Lung microvascular endothelial cell (primary cell): ENCODE results near the gene KIF18B. TPM values are rescaled to one million over a fixed set of nuclear protein-coding genes. Genes with fewer than 3 reads are reported as not detected.
"Not testable (repeated sequence)": the region's sequence is repeated elsewhere in the genome, so short reads cannot be mapped to it uniquely, and the experiment has no call there.

Source experiments
- DNase-seq, 2 donors: peaks; one replicate each; pipeline versions ENCODE4 v3.0.0 to v3.0.0-alpha.2; 2010; ENCODE audit warnings: low read depth in 2 of 2
- total RNA-seq: library from RNA; depleted of rRNA; stranded (reverse); fragments of >200 nt; gene quantifications from 2 replicates; pipeline ENCODE4 v1.2.1, GENCODE V29; 2014

Gene KIF18B
- total RNA-seq, 1 donor from 2014 or later = 0.60 TPM

- DNase-seq = no peak
Measured at GRCh38 chr17:44969144-44969780, 21.7 kb upstream of the KIF18B start.

GRCh38 chr17:44968225-44969143, 20.9 kb upstream of the KIF18B start, which contains the start of gene C1QL1:
C1QL1 (minus strand) TSS chr17:44968303; CDS start chr17:44968048, 255 bp downstream.
- DNase-seq = peak; percentile 70 to 89

DNA sequence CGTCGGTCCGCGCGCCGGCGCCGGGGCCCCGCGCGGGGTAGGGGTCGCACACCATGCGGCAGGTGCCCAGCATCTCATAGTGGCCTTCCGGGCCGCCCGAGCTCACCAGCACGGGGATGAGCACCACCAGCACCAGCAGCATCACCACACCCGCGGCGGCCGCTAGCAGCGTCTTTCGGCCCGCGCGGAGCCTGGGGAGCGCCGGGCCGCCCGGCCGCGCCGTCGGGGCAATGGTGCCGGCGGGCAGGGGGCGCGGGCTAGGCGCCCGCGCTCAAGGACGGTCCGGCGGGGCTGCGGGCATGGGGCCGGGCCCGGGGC, 20.3 kb upstream of the KIF18B start:
- no peak for DNase-seq

- DNase-seq = no peak
Measured at GRCh38 chr17:44967026-44967906, 19.7 kb upstream of the KIF18B start.

DNA sequence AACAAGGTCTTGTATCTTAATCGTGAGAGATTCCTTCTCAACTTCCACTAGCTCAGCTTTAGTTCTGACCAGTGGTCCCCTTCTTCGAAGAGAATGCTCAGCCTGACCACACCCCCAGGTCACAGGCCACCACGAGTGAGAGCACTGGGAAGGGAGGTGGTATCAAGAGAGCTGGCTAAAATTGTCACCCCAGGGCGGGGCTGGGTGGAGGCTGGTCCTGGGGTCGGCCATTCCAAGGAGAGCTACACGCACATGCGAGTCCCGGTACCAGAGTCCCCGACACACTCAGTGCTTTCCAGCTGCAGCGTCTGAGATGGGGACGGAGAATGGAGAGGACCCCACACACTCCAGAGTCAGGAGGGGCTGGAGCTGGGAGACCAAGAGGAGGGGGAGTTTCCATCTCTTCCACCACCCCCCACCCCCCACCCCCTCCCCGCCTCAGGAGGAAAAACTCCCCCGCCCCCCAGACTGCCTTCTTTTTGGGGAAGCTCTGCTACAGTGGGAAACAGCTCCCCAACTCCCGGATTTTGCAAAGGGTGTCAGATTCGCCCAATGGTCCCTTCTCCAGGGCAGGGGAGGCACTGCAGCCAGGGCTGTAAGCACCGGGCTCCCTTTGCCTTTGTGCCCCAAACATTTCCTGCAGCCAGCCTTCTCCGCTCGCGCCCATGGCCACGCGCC, 18.9 kb upstream of the KIF18B start:
- DNase-seq = no peak

DNA sequence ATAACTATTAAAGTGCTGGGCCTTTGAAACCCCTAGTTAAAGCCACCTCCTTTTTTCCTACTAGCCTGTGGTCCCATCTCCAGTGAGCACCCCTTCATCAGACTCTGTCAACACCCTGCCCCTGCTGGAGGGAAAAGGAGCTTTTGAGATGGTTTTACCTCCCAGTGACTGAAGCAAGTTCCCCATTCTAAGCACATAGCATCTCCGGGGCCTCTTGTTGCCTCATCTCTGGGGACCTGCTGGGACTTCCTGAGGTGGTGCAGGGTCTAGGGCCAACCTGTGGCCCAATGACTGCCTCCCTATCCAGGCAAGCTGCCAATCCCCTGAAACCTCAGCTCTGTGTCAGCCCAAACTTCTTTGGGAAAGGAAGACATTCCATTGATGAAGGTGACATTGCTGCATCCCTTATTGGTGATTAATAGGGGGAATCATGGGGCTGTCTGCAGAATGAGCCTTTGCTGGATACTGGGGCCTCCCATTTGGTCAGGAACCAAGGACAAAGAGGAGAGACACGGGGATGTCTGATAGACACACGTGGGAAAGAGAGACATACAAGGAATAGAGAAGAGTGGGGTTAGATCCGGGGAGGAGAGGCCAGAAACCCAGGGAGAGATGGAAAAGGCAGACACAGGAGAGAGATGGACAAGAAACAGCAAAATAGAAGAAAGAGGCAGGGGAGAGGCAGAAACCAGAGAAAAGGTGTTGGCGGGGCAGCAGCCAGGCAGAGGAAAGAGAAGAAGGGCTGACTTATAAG, 18.1 kb upstream of the KIF18B start:
- no peak for DNase-seq

DNA sequence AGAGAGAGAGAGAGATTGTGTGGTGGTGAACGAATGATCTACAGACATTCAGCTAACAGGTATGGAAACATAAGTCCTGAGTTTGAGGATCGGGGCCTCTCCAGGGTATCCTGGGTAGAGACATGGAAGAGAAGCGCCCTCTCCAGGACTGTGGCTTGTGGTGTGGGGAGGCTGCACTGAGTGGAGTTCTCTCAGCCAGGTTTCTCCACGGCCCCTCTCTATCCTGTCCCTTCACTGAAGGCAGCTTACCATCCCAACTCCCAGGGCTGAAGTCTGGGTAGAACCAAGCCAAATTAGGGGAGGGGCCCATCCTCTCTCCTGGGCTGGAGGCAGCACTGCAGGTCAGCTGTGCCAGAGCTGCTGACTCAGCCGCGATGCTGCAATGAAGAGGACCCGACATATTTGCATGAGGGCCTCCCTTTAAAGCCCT, 14.4 kb upstream of the KIF18B start:
- no peak for DNase-seq

DNA sequence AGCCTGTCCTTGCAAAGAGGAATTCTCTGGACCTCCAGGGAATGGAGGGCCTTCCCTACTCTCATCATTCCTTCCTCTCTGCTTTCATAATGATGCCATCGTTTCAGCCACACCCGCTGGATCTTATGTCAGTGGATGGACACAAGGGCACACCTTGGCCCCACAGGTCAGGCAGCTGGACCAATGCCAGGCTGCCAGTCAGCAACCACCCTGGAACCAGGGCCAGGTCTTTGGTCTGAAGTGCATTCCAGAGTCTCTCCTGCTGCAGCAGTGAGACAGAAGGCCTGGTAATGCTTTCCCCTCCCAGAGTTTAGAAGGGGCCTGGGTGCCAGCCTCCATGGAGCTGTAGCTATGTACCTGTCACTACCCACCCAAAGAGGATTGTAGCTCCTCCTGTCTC, 13.1 kb upstream of the KIF18B start:
- no peak for DNase-seq

DNA sequence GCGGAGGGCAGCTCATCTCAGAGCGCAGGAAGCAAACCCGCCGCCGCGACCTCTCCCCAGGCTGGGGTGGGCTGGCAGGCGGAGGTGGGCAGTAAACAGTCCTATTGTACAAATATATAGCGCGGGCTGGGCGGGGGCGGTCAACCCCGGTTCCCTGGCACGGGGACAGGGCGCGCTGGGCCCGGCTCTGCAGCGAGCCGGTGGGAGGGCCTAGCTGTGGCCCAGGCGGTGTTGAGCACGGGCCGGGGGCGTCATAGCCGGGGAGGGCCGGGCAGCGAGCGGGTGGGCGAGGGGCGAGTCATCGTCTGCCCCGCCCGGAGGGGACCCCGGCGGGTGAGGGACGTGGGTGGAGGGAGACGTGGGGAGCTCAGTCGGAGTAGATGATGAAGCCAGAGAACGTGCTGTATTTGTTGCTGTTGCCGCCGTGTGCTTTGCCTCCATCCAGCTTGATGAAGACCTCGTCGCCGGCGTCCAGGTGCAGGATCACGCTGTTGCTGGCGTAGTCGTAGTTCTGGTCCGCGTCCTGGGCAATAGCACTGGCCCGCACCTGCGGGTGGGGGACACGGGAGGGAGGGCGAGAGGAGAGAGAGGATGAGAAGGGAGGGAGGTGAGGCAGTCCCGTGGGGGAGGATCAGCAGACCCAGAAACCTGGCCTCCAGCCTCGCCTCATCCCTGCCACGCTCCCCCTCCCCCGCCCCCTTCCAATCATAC, 12.4 kb upstream of the KIF18B start:
- DNase-seq = peak in 1 of 2 donors; percentile 14

- no peak for DNase-seq
Measured at GRCh38 chr17:44956998-44957981, 9.7 kb upstream of the KIF18B start.

- DNase-seq = no peak
Measured at GRCh38 chr17:44955674-44956425, 8.3 kb upstream of the KIF18B start.

GRCh38 chr17:44952946-44953475, 5.4 kb upstream of the KIF18B start:
- DNase-seq = no peak

DNA sequence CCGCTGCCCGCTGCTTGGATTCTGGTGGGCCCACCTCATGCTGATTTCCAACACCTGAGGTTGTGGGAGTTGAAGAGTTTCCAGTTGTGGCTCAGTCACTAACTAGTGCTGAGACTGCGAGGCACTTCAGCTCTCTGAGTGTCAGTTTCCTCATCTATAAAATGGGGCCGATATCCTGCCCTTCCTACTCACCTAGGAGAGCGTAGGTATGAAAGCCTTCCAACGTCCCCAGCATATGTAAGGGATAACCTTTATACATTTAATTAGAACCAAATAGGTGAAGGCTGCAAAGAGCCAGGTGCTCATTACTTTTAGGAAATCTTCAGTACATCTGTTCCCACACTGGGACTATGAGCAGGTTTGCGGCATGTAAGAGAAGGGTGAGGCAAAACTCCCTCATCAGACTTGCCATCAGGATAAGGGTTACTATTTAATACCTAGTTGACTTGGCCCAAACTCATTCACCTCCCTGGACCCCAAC, 782 bp upstream of the KIF18B start:
- no peak for DNase-seq

GRCh38 chr17:44945652-44946051, 1.9 kb downstream of the KIF18B start:
- DNase-seq = not testable (repeated sequence)

GRCh38 chr17:44942456-44942855, 5.1 kb downstream of the KIF18B start:
- DNase-seq = no peak

GRCh38 chr17:44941712-44942331, 5.8 kb downstream of the KIF18B start:
- DNase-seq = no peak

GRCh38 chr17:44940768-44941167, 6.8 kb downstream of the KIF18B start:
- DNase-seq = no peak
